GM12892 (cell line): ENCODE measurements around the gene BMPR2.
"Not testable (repeated sequence)": the region's sequence is repeated elsewhere in the genome, so short reads cannot be mapped to it uniquely, and the experiment has no call there.

Source experiments
- DNase-seq: peaks from one replicate; pipeline ENCODE4 v3.0.0; 2011; ENCODE audit not compliant: insufficient read length
- FAIRE-seq: peaks from 2 replicates; lab custom pipeline; 2011; peaks lifted over from hg19 to GRCh38; lab: Jason Lieb, UNC
- POLR2A ChIP-seq: IDR thresholded peaks from 2 replicates; pipeline ENCODE4 v1.6.1; 2011; ENCODE audit warnings: low read depth, low read length, control low read depth
- POLR2AphosphoS5 ChIP-seq: IDR thresholded peaks from 2 replicates; pipeline ENCODE4 v1.6.1; 2011; ENCODE audit warnings: low read depth, low read length, control low read depth
- TAF1 ChIP-seq: IDR thresholded peaks from 2 replicates; pipeline ENCODE4 v1.6.1; 2011; ENCODE audit warnings: low read depth, mild to moderate bottlenecking, control low read depth, low read length, borderline replicate concordance

BMPR2 gene

GRCh38 chr2:202555356-202555755, 179.2 kb downstream of the BMPR2 start:
- DNase-seq (no peak), FAIRE-seq (no peak)

DNA sequence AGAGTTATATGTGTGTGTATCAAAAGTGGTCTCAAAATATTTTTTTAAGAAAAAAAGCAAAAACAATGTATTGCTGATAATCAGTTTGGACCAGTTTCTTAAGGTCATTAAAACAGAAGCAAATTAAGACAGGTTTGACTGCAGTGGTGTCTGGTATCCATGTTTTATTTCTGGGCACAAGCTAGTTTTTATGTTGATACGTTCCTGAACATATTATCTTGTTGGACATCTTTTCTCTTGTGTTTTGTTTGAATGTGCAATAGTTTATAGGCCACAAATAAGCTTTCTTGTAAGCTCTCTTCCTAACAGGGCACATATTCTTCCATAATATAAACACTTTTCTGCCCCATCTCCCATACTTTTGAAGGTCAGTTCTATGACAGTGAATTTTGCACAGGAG, 184.1 kb downstream of the BMPR2 start:
- DNase-seq = no peak
- no peak for FAIRE-seq
- no peak for TF ChIP-seq POLR2AphosphoS5
- no peak for TF ChIP-seq POLR2A
- no peak for TF ChIP-seq TAF1

More at GRCh38 chr2:202555356-202555755, 179.2 kb downstream of the BMPR2 start:
- TF ChIP-seq POLR2AphosphoS5 (no peak), TAF1 (no peak), POLR2A (no peak)

DNA sequence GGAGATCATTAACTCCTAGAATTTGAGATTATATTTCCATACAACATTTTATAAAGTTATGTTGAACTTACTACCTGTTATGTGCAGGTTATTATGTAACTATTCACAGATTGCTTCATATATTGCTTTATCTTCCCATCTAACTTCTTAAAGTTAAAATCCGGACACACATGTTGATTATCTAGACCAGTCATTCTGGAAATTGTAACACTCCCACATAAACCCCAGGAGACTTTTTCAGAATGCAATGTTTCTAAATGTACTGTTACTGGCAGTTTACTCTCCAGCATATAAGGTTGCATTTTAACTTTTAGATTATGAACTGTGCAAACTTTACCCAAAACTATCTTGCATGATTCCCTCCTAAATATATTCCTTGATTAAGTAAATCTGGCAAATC, 188.1 kb downstream of the BMPR2 start:
- no peak for DNase-seq
- no peak for FAIRE-seq
- no peak for TF ChIP-seq TAF1
- TF ChIP-seq POLR2A = no peak
- no peak for TF ChIP-seq POLR2AphosphoS5

- TF ChIP-seq POLR2A = no peak
- TF ChIP-seq POLR2AphosphoS5 = no peak
- TF ChIP-seq TAF1 = no peak
- DNase-seq (no peak), FAIRE-seq (peak; percentile 81)
Measured at GRCh38 chr2:202566286-202566685, 190.2 kb downstream of the BMPR2 start.

- TF ChIP-seq TAF1 (no peak), POLR2A (no peak), POLR2AphosphoS5 (no peak)
- FAIRE-seq (no peak), DNase-seq (no peak)
Measured at GRCh38 chr2:202574541-202574940, 198.4 kb downstream of the BMPR2 start.

DNA sequence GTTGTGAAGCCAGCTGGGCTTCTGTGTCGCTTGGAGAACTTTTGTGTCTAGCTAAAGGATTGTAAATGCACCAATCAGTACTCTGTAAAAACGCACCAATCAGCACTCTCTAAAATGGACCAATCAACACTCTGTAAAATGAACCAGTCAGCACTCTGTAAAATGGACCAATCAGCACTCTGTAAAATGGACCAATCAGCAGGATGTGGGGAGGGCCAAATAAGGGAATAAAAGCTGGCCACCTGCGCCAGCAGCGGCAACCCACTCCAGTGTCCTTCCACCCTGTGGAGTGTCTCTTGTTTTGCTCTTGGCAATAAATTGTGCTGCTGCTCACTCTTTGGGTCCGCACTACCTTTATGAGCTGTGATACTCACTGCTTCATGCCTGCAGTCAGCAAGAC, 199.1 kb downstream of the BMPR2 start:
- not testable (repeated sequence) for FAIRE-seq, DNase-seq

GRCh38 chr2:202577250-202578183, 201.4 kb downstream of the BMPR2 start:
- DNase-seq (no peak), FAIRE-seq (no peak)
- TF ChIP-seq POLR2AphosphoS5 = no peak
- no peak for TF ChIP-seq POLR2A
- no peak for TF ChIP-seq TAF1

- DNase-seq, FAIRE-seq: not testable (repeated sequence)
Measured at GRCh38 chr2:202582846-202583245, 206.7 kb downstream of the BMPR2 start.

DNA sequence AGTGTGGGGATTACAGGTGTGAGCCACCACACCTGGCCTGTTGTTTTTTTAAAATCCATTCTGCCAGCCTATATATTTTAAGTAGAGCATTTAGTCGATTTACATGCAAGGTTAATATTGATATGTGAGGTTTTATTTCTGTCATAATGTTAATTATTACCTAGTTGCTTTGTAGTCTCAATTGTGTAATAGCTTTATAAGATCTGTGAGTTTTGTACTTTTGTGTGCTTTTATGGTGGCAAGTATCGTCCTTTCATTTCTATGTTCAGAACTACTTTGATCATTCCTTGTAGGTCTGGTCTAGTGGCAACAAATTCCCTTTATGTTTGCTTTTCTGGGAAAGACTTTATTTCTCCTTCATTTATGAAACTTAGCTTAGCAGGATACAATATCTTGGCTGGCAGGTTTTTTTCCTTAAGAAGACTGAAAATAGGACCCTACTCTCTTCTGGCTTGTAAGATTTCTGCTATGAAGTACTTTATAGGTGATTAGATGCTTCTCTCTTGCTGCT, 207.6 kb downstream of the BMPR2 start:
- TF ChIP-seq TAF1 = no peak
- no peak for TF ChIP-seq POLR2A
- no peak for TF ChIP-seq POLR2AphosphoS5
- FAIRE-seq (no peak), DNase-seq (no peak)

- DNase-seq (peak; percentile 37), FAIRE-seq (peak; percentile 96)
- TF ChIP-seq POLR2A (no peak), TAF1 (no peak), POLR2AphosphoS5 (no peak)
Measured at GRCh38 chr2:202588647-202589581, 212.8 kb downstream of the BMPR2 start.

- TF ChIP-seq TAF1 (no peak), POLR2A (no peak), POLR2AphosphoS5 (no peak)
- FAIRE-seq (no peak), DNase-seq (no peak)
Measured at GRCh38 chr2:202589582-202589949, 213.4 kb downstream of the BMPR2 start.

DNA sequence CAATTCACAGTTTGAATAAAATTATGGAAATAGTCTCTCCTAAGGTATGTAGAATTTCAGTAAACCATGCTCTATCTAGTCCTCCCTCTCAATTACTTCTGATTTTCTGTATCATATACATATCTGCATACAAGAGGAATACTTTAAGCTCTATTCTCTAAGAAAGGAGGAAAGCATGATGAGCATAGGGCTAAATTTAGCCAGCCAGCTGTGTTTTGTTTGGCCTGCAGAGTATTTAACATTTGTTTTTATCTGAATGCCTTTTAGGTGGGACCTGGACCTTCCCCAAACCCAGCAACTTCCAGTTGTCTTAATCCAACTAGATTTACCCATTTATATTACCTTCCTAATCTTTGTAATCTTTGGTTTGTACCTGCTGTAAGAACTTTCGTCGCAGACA, 216.4 kb downstream of the BMPR2 start:
- FAIRE-seq (no peak), DNase-seq (no peak)
- TF ChIP-seq POLR2A = no peak
- no peak for TF ChIP-seq POLR2AphosphoS5
- no peak for TF ChIP-seq TAF1
